ENCODE results near the gene MAFG.

The MAFG gene

GRCh38 chr17:81934850-81935708 lies 7.5 kb upstream of the MAFG start:
- FAIRE-seq, result no peak

GRCh38 chr17:81934098-81934757 lies 6.7 kb upstream of the MAFG start:
- FAIRE-seq, result no peak

- FAIRE-seq, result no peak
Observed at GRCh38 chr17:81933178-81933699, 5.7 kb upstream of the MAFG start.

GRCh38 chr17:81932333-81932983 lies 4.9 kb upstream of the MAFG start:
- no peak for FAIRE-seq

GRCh38 chr17:81931557-81932332 lies 4.2 kb upstream of the MAFG start:
- no peak for FAIRE-seq

- FAIRE-seq, result no peak
Observed at GRCh38 chr17:81931189-81931556, 3.6 kb upstream of the MAFG start.

- FAIRE-seq, result no peak
Observed at GRCh38 chr17:81930142-81931125, 2.9 kb upstream of the MAFG start.

GRCh38 chr17:81929253-81930141 lies 2.0 kb upstream of the MAFG start:
- no peak for FAIRE-seq

GRCh38 chr17:81928544-81929252 lies 1.2 kb upstream of the MAFG start:
- FAIRE-seq, result no peak

- no peak for FAIRE-seq
Observed at GRCh38 chr17:81927152-81927652, 333 bp downstream of the MAFG start.

GRCh38 chr17:81926451-81927151 lies 934 bp downstream of the MAFG start:
- peak; percentile 94 for FAIRE-seq

- FAIRE-seq, result no peak
Observed at GRCh38 chr17:81925860-81926450, 1.6 kb downstream of the MAFG start.

GRCh38 chr17:81924557-81925532 lies 2.7 kb downstream of the MAFG start:
- FAIRE-seq, result no peak

- peak; percentile 61 for FAIRE-seq
Observed at GRCh38 chr17:81923302-81924260, 4.0 kb downstream of the MAFG start.

- FAIRE-seq, result no peak
Observed at GRCh38 chr17:81922566-81923301, 4.8 kb downstream of the MAFG start.

Measured in G401.6 (cell line).